OCI-LY3 (cell line): ENCODE data around the gene KIAA0319L.

Experiments
- H2AFZ ChIP-seq: fragments of 200-600, 300-600 bp; shearing (Covaris generic); 2 replicates; pipeline ENCODE4 v1.6.0; 2014; ENCODE audit warnings: antibody characterized with exemption, low read depth, low read length
- H3K27ac ChIP-seq: fragments of 200-600, 300-600 bp; sonication (generic); 2 replicates; pipeline ENCODE4 v1.5.1; 2014; ENCODE audit warnings: mild to moderate bottlenecking, low read length, moderate library complexity, mixed read lengths
- H3K27me3 ChIP-seq: fragments of 200-600, 300-600 bp; sonication (generic); 2 replicates; pipeline ENCODE4 v1.6.1; 2014; ENCODE audit warnings: low read depth, low read length, mixed read lengths
- H3K36me3 ChIP-seq: fragments of 200-600, 300-600 bp; sonication (generic); replicated peaks from 2 replicates; pipeline ENCODE3; 2014; ENCODE audit warnings: low read depth, low read length, mixed read lengths
- H3K4me1 ChIP-seq: fragments of 300-600, 200-600 bp; sonication (generic); 2 replicates; pipeline ENCODE4 v1.6.1; 2014; ENCODE audit warnings: low read length, mixed read lengths
- H3K4me2 ChIP-seq: fragments of 200-600, 300-600 bp; sonication (generic); 2 replicates; pipeline ENCODE4 v1.6.1; 2014; ENCODE audit warnings: low read length, mixed read lengths
- H3K4me3 ChIP-seq: fragments of 300-600, 200-600 bp; sonication (generic); 2 replicates; pipeline ENCODE4 v1.5.1; 2014; ENCODE audit warnings: antibody characterized with exemption, mild to moderate bottlenecking, low read length, moderate library complexity
- H3K79me2 ChIP-seq: fragments of 300-600, 200-600 bp; shearing (Covaris generic); 2 replicates; pipeline ENCODE4 v1.6.1; 2014; ENCODE audit warnings: mild to moderate bottlenecking, low read length, mixed read lengths
- H3K9ac ChIP-seq: fragments of 300-600, 200-600 bp; shearing (Covaris generic); 2 replicates; pipeline ENCODE4 v1.6.0; 2014; ENCODE audit warnings: mild to moderate bottlenecking, low read length, moderate library complexity
- H3K9me3 ChIP-seq: fragments of 200-600, 300-600 bp; shearing (Covaris generic); 2 replicates; pipeline ENCODE4 v1.6.1; 2014; ENCODE audit warnings: low read length, mixed read lengths; ENCODE audit not compliant: insufficient read depth
- H4K20me1 ChIP-seq: fragments of 200-600, 300-600 bp; sonication (generic); 2 replicates; pipeline ENCODE4 v1.6.1; 2016; ENCODE audit warnings: low read length, mixed read lengths; ENCODE audit not compliant: insufficient read depth
- EZH2phosphoT487 ChIP-seq: fragments of 200-600 bp; shearing (Covaris generic); IDR thresholded peaks from 2 replicates; pipeline ENCODE4 v1.6.1; 2018; ENCODE audit warnings: antibody characterized with exemption, mixed run types, low read depth
- TF ChIP-seq, protein P1 (sequence below): fragments of 200-600, 300-600 bp; sonication (generic); IDR thresholded peaks from 2 replicates; pipeline ENCODE4 v1.5.1; 2014; ENCODE audit warnings: antibody characterized with exemption, low read length, low read depth

The KIAA0319L gene

DNA sequence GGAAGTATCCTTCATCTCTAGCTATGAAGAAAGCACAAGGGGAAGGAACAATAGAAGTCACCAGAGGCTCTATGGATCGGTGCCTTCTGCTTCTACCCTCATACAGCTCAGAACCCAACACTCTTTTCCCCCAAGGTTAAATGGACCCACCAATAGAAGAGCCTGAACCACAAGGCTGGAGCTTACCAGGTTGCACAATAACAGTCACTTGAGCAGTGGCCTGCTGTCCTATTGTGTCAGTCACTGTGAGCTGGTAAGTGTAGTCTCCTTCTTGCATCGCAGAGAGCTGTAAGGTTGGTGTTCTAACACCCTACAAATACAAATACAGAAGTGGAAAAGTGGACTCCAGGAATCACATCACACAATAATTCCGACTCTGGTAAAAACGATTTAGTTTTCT is 103.0 kb downstream of the KIAA0319L start:
- Histone ChIP-seq H3K9ac (no peak overlapping the region), H4K20me1 (no peaks in the 10 kb centered on the region), H3K27me3 (no peaks in the 10 kb centered on the region), H3K9me3 (no peaks in the 10 kb centered on the region), H2AFZ (no peak overlapping the region), H3K4me3 (no peak overlapping the region), H3K4me2 (no peak overlapping the region), H3K36me3 (peaks cover 17% of the 10 kb centered on the region), H3K79me2 (no peaks in the 10 kb centered on the region), H3K4me1 (peaks cover 14% of the 10 kb centered on the region), H3K27ac (no peak overlapping the region)
- TF ChIP-seq, protein P1, sequence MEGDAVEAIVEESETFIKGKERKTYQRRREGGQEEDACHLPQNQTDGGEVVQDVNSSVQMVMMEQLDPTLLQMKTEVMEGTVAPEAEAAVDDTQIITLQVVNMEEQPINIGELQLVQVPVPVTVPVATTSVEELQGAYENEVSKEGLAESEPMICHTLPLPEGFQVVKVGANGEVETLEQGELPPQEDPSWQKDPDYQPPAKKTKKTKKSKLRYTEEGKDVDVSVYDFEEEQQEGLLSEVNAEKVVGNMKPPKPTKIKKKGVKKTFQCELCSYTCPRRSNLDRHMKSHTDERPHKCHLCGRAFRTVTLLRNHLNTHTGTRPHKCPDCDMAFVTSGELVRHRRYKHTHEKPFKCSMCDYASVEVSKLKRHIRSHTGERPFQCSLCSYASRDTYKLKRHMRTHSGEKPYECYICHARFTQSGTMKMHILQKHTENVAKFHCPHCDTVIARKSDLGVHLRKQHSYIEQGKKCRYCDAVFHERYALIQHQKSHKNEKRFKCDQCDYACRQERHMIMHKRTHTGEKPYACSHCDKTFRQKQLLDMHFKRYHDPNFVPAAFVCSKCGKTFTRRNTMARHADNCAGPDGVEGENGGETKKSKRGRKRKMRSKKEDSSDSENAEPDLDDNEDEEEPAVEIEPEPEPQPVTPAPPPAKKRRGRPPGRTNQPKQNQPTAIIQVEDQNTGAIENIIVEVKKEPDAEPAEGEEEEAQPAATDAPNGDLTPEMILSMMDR = no peak
- no peak for TF ChIP-seq EZH2phosphoT487

DNA sequence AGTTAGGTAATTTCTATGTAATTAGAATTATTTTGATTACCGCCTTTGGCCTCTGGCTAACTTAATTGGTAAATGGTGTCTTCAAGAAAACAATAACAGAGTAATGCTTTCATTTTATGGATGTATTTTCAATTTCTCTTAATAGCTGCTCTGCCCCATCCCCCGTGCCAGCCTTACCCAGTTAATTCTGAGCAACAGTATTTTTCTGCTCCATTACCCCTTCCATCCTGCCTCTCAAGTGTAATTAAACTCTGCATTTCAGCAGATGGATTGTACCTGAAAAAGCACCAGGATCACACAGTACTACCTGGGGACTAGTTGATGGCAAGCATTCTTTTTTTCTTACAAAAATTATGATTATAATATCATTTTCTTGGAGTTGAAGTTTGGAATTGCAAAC is 104.2 kb downstream of the KIAA0319L start:
- H3K9ac ChIP-seq = no peak overlapping the region
- H3K4me1 ChIP-seq = peaks cover 9% of the 10 kb centered on the region
- no peak overlapping the region for H3K4me2 ChIP-seq
- no peaks in the 10 kb centered on the region for H3K79me2 ChIP-seq
- no peak overlapping the region for H3K4me3 ChIP-seq
- no peak overlapping the region for H3K27ac ChIP-seq
- no peak overlapping the region for H2AFZ ChIP-seq
- no peaks in the 10 kb centered on the region for H3K9me3 ChIP-seq
- H3K36me3 ChIP-seq = peaks cover 17% of the 10 kb centered on the region
- no peaks in the 10 kb centered on the region for H3K27me3 ChIP-seq
- no peaks in the 10 kb centered on the region for H4K20me1 ChIP-seq
- TF ChIP-seq, protein P1 = no peak
- no peak for TF ChIP-seq EZH2phosphoT487

DNA sequence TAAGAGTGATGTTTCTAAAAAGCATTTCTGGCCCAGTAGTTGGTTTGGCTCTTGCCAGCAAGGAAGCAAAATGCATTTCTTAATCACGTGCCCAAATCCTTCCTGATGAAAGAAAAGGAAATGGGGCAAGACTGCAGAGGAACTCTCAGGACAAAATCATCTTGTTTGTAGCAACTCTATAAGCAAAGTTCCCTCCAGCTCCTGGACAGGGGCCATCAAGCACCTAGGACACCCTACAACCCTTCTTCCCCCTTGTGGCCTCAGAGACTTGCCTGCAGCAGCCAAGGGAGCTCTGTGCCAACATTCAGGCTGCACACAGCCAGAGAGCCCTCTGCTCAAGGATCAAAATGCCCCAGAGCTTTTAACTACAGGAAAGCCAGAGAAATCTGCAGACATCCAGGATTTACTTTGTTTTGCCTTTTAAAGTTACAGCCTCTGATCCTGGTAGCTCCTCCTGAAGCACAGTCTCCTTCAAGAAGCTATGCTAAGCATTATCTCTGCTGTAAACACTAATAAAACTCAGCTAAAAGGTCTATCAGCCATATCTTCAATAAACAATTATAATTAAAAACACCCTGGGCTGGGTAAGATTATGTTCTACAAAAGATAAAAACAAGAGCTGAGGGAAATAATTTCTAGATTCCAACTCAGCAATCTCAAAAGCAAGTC is 105.0 kb downstream of the KIAA0319L start:
- Histone ChIP-seq H3K27ac (no peak overlapping the region), H3K4me3 (no peak overlapping the region), H3K9me3 (no peaks in the 10 kb centered on the region), H3K79me2 (no peaks in the 10 kb centered on the region), H4K20me1 (no peaks in the 10 kb centered on the region), H3K4me1 (peaks cover 4% of the 10 kb centered on the region; the same call in 1 of the 2 replicates), H2AFZ (no peak overlapping the region), H3K36me3 (peaks cover 17% of the 10 kb centered on the region), H3K9ac (no peak overlapping the region), H3K27me3 (no peaks in the 10 kb centered on the region), H3K4me2 (no peak overlapping the region)
- no peak for TF ChIP-seq EZH2phosphoT487
- TF ChIP-seq, protein P1 = no peak

DNA sequence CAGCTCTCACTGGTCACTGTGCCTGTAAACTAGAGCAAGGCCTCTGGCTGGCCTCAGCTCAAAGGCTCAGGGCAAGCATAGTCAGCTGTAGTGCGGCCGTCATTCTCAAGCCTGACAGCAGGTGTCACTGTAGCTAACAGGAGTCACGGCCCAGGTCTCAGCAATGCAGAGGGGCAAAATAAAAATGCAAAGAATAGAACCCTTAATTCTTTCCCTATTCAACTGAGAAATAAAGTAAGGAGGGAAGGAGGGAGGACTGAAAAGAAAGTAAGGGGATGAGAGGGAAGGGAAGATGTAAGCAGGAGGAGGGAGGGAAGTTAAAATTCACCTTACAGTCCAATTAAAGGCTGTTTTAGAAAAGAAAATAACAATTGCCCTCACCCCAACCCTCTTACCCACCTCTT is 106.1 kb downstream of the KIAA0319L start:
- Histone ChIP-seq H3K4me2 (no peak overlapping the region), H3K36me3 (peaks cover 17% of the 10 kb centered on the region), H3K79me2 (no peaks in the 10 kb centered on the region), H3K4me3 (no peak overlapping the region), H3K27ac (no peak overlapping the region), H3K4me1 (peaks cover 2% of the 10 kb centered on the region; the same call in 1 of the 2 replicates), H2AFZ (no peak overlapping the region), H3K9me3 (no peaks in the 10 kb centered on the region), H3K9ac (no peak overlapping the region), H3K27me3 (no peaks in the 10 kb centered on the region), H4K20me1 (no peaks in the 10 kb centered on the region)
- TF ChIP-seq, protein P1 = peak; percentile 69
- no peak for TF ChIP-seq EZH2phosphoT487
